Activated naive CD4-positive, alpha-beta T cell treated with anti-CD3 and anti-CD28 coated beads, Interleukin-2, amount 50 U/mL, for 72 hours (primary cell): ENCODE data around the gene SNX27. TPM values are rescaled to one million over a fixed set of nuclear protein-coding genes. Genes with fewer than 3 reads are reported as not detected.
"Not testable (repeated sequence)": the region's sequence is repeated elsewhere in the genome, so short reads cannot be mapped to it uniquely, and the experiment has no call there.

Experiments used
- ATAC-seq, 2 donors: fragments of 150-1000 bp; cut with Tn5 transposase; 2 replicates each; pipeline ENCODE4 v1.10.0; 2021; ENCODE audit warnings: mild to moderate bottlenecking in 2 of 2, moderate library complexity in 2 of 2
- DNase-seq, 2 donors: peaks; one replicate each; pipeline ENCODE4 v3.0.0; 2021 to 2022; ENCODE audit warnings: low spot score in 2 of 2
- H3K27ac Mint-ChIP-seq, 2 donors: one replicate each; pipeline ENCODE4 v1.8.0; 2022; ENCODE audit warnings: mild to moderate bottlenecking in 2 of 2, mixed read lengths in 2 of 2
- H3K36me3 Mint-ChIP-seq, 2 donors: one replicate each; pipeline ENCODE4 v1.8.0; 2022; ENCODE audit warnings: mixed read lengths in 2 of 2
- H3K9me3 Mint-ChIP-seq, 2 donors: one replicate each; pipeline ENCODE4 v1.8.0; 2022; ENCODE audit warnings: mixed read lengths in 2 of 2
- total RNA-seq, 2 donors: library from RNA; stranded (reverse); gene quantifications; one replicate each; pipeline ENCODE4 v1.2.3, GENCODE V29; 2022

SNX27 gene
- total RNA-seq, 2 donors from 2014 or later, result 24.3 to 34.4 TPM

DNA sequence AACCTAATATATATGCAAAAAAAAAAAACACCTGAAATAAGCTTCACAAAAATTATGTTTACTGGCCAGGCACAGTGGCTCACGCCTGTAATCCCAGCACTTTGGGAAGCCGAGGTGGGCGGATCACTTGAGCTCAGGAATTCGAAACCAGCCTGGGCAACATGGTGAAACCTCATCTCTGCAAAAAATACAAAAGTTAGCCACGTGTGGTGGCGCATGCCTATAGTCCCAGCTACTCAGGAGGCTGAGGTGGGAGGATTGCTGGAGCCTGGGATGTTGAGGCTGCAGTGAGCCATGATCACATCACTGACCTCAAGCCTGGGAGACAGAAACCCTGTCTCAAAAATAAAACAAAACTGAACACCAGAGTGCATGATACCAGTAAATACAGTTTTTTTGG, 7.1 kb downstream of the SNX27 start:
- H3K36me3 Mint-ChIP-seq, H3K9me3 Mint-ChIP-seq, H3K27ac Mint-ChIP-seq, DNase-seq: not testable (repeated sequence)
- peak in 1 of 2 donors; percentile 10 for ATAC-seq

DNA sequence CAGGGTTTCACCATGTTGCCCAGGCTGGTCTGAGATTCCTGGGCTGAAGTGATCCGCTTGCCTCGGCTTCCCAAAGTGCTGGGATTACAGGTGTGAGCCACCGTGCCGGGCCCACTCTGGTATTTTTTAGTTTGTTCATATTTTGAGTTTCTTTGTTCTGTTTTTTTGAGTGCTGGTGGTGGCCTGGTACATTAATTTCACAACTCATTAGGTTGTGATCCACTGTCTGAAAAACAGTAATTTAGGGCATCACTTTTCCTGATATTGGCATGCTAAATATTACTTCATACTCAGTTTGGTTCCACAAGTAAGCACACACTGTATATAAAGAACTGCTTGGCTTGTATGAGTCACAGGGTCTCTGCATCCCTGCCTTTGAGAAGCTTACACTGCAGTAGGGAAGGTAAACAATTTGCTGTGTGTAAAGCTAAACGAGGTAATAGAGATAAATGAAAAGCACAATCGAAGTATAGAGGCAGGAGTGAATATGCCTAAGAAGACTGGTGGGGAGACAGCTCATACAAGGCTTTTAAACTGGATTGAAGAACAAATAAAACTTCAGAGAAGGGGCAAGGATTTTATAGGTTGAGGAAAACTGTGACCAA, 7.7 kb downstream of the SNX27 start:
- no peak overlapping the region for H3K27ac Mint-ChIP-seq
- no peaks in the 10 kb centered on the region for H3K36me3 Mint-ChIP-seq
- DNase-seq (no peak), ATAC-seq (peak in 1 of 2 donors; percentile 74)
- H3K9me3 Mint-ChIP-seq, result no peaks in the 10 kb centered on the region

DNA sequence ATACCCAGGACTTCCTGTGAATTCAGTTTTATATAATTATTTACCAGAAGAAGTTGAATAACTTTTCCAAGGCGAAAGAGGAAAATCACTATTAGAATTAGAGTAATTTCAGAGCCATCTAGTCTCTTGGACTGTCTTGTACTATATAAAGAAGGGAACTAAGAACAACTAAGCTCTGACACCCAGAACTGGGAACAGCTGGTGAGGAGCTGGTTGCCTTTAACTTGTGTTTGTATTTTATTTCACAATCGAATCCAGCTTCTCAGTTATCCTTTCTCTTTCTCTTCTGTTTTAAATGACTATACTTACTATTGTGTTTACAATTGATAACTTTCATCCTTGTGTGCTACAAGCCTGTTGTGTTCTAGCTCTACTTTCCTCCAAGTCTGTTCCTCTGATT, 8.4 kb downstream of the SNX27 start:
- peak overlapping the region in 1 of 2 donors; percentile 74 for H3K27ac Mint-ChIP-seq
- no peak for ATAC-seq

DNA sequence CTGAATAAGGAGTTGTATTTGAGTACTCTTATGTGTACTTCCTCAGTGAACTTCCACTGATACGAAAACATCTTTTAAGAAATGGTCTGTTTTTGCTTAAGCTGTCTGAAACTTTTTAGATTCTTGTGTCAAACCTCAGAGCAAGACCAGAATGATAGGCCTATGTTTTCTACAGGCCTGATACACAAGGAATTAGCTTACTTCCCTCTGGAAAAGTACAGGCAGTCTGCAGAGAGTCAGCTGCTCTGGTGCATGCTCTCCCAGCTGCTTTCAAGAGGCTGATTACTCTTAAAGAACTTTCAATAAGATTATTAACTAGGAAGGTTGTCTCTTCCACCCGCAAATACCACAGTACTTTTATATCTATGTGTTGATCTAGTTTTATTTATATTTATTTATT, 9.5 kb downstream of the SNX27 start:
- ATAC-seq (no peak), DNase-seq (no peak)
- no peaks in the 10 kb centered on the region for H3K9me3 Mint-ChIP-seq
- H3K36me3 Mint-ChIP-seq, result no peaks in the 10 kb centered on the region
- no peak overlapping the region for H3K27ac Mint-ChIP-seq

More for the DNA sequence above, 8.4 kb downstream of the SNX27 start:
- Mint-ChIP-seq H3K9me3 (no peaks in the 10 kb centered on the region), H3K36me3 (no peaks in the 10 kb centered on the region)
- DNase-seq, result no peak

DNA sequence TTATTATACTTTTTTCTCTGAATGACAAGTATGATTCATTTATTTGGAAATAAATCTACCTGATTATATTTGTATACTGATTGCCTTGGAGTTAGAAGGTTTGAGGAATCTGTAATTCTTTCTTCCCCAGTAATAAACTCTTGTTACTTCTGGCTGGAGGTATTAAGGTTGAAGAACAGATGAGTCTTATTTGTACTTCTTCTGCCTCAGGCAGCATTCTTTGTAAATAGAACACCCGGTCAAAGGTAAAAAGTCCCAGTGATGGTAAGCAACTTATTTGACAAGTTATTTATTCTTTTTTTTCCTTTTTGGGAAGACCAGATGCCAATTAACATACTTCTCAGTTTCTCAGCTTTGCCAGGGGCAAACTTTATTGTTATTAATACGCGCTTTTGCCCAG, 12.9 kb downstream of the SNX27 start:
- DNase-seq, result no peak

DNA sequence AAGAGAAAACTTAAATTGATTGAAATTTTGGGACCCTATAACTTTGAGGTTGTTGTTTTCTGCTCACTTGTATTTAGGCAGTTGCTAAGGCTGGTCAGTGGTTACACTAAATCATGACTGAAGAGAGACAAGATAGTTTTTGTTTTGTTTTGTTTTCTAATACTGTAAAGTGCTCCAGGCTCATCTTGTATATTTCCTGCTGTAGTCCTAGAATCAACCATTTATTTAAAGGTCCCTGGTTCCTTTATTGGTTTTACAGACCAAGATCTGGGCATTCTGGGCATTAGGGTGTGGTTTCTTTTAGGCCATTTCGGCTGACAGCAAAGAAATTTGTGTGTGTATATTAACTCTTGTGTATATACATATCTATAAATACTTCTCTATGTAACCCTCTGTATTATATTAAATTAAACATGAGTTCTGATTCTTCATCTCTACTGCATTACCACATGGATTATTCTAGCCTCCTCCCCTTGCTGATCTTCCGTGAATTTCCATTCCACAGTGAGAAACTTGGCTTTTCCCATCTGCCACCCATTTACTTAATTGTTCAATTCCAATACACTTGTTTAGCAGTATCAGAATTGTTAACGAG, 15.0 kb downstream of the SNX27 start:
- Mint-ChIP-seq H3K9me3 (no peaks in the 10 kb centered on the region), H3K27ac (no peak overlapping the region), H3K36me3 (no peaks in the 10 kb centered on the region)
- DNase-seq (no peak), ATAC-seq (no peak)

More for the DNA sequence above, 12.9 kb downstream of the SNX27 start:
- Mint-ChIP-seq H3K36me3 (no peaks in the 10 kb centered on the region), H3K9me3 (no peaks in the 10 kb centered on the region), H3K27ac (no peak overlapping the region)
- no peak for ATAC-seq

DNA sequence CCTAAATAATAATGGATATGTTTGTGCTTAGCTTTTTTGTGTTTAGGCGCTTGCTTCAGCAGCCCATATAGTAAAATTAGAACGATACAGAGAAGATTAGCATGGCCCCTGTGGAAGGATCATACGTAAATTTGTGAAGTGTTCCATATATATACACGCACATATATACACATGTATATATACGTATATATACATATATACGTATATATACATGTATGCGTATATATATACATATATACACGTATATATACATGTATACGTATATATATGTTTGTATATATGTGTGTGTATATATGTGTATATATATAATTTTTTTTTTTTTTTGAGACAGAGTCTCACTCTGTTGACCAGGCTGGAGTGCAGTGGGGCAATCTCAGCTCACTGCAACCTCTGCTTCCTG, 17.4 kb downstream of the SNX27 start:
- no peak for DNase-seq
- no peak for ATAC-seq

DNA sequence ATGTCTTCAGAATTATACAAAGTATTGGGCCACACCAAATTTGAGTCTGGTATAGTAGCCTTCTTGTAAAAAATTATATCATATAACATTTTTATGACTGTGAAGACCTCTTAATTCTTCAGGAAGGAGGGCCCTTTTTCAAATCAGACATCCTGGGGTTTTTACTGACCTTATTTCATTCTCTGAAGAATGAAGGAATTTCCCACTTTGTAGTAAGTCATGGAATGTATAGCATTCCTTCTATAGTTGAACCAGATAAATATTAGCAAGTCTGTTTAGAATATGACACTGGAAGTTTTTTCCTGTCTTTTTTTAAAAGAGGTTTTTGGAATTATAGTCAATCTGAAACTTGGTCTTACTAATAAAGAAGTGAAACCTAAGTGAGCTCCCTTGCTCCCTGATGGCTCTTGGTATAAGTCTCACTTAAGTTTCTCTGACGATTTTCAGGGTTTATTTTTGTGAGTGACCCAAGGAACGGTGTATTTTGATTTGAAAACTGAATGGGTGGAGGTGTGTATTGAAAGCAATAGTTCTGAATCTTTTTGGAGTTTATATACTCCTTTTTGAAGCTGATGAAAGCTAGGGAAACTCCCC, 23.7 kb downstream of the SNX27 start:
- no peak for DNase-seq
- peaks cover 0 to 3% of the 10 kb centered on the region in 2 donors for H3K36me3 Mint-ChIP-seq
- no peak for ATAC-seq
- no peak overlapping the region for H3K27ac Mint-ChIP-seq
- no peaks in the 10 kb centered on the region for H3K9me3 Mint-ChIP-seq

More for the DNA sequence above, 17.4 kb downstream of the SNX27 start:
- no peak overlapping the region for H3K27ac Mint-ChIP-seq
- no peaks in the 10 kb centered on the region for H3K9me3 Mint-ChIP-seq
- H3K36me3 Mint-ChIP-seq, result no peaks in the 10 kb centered on the region

DNA sequence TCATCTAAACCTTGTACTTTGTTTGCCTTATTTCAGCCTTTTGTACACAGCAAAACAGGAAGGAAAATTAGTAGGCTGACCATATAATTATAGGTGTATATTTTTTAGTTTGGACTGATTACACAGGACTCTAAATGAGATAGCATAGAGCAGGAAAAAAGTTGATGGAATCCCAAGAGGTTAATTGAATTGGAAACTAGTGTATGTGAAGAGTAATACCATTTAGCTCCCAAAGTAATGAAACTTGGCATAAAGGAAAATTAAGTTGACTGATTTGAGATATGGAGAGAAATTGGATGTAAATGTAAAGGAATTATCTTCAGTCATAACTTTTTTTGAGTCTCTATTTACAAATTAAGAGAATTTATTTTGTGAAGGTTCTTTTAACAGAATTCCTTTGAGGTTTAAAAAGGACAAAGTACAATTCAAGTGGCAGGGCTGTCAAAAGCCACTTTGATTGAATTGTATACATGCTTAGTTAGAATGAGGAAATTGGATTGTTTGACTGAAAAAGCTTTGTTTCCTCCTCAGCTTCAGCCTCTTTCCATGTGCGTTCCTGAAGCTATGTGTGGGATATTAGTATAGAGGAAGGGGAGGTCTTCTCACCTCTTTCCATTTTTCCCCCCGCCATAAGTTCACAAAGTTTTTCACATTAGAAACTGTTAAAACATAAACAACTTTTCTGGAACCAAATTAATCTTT, 26.4 kb downstream of the SNX27 start:
- Mint-ChIP-seq H3K36me3 (peaks cover 0 to 8% of the 10 kb centered on the region in 2 donors), H3K27ac (no peak overlapping the region), H3K9me3 (no peaks in the 10 kb centered on the region)
- ATAC-seq (no peak), DNase-seq (no peak)

DNA sequence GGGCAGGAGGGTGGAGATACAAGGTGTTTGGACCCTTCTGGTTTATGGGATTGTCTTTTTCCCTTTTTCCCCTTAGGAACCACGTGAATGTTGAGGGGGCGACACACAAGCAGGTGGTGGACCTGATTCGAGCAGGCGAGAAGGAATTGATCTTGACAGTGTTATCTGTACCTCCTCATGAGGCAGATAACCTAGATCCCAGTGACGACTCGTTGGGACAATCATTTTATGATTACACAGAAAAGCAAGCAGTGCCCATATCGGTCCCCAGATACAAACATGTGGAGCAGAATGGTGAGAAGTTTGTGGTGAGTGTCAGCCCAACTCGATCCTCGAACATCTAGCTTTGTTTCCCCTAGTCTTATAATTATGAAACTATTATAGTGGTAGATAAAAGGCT, 27.0 kb downstream of the SNX27 start:
- ATAC-seq, result no peak
- DNase-seq, result no peak
- peaks cover 0 to 8% of the 10 kb centered on the region in 2 donors for H3K36me3 Mint-ChIP-seq
- no peaks in the 10 kb centered on the region for H3K9me3 Mint-ChIP-seq
- no peak overlapping the region for H3K27ac Mint-ChIP-seq

DNA sequence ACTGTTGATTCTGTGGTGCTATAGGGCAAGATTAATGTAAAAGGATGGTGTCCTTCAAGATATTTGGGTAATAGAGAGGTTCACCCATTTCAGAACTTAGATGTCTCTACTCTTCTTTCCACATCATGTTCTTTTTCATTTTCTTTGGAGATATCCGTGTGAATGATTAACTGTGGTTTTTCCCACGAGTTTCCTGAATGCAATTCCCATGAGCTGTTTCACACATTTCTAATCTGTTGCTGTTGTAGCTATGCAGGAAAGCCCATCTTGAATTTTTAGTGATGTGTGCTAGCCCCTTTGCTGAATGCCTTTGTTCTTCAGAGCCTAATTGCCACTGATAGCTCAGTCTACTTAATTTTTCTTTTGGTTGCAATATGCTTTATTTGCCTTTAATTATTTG, 27.6 kb downstream of the SNX27 start:
- Mint-ChIP-seq H3K36me3 (peaks cover 0 to 8% of the 10 kb centered on the region in 2 donors), H3K27ac (no peak overlapping the region), H3K9me3 (no peaks in the 10 kb centered on the region)
- no peak for DNase-seq
- ATAC-seq, result no peak

DNA sequence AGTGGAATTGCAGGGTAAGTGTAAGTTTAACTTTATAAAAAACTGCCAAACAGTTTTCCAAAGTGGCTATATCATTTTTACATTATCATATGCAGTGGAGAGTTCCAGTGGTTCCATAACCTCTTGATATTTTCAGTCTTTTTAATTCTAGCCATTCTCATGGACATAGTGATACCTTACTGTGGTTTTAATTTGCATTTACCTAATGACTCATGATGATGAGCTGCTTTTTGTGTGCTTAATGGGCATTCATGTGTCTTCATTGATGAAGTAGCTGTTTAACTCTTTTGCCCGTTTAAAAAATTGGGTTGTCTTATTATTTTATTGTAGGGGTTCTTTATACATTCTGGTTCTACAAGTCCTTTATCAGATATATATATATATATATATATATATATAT, 29.4 kb downstream of the SNX27 start:
- Mint-ChIP-seq H3K9me3 (no peaks in the 10 kb centered on the region), H3K27ac (no peak overlapping the region), H3K36me3 (peaks cover 6 to 8% of the 10 kb centered on the region in 2 donors)
- DNase-seq (no peak), ATAC-seq (peak in 1 of 2 donors; percentile 61)

DNA sequence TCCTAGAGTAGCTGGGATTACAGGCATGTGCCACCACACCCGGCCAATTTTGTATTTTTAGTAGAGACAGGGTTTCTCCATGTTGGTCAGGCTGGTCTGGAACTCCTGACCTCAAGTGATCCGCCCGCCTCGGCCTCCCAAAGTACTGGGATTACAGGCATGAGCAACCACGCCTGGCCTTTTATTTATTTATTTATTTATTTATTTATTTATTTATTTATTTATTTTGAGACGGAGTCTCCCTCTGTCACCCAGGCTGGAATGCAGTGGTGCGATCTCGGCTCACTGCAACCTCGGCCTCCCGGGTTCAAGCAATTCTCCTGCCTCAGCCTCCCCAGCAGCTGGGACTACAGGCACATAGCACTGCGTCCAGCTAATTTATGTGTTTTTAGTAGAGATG, 31.2 kb downstream of the SNX27 start:
- ATAC-seq, H3K27ac Mint-ChIP-seq, DNase-seq, H3K9me3 Mint-ChIP-seq: not testable (repeated sequence)
- H3K36me3 Mint-ChIP-seq, result peaks cover 6 to 14% of the 10 kb centered on the region in 2 donors

DNA sequence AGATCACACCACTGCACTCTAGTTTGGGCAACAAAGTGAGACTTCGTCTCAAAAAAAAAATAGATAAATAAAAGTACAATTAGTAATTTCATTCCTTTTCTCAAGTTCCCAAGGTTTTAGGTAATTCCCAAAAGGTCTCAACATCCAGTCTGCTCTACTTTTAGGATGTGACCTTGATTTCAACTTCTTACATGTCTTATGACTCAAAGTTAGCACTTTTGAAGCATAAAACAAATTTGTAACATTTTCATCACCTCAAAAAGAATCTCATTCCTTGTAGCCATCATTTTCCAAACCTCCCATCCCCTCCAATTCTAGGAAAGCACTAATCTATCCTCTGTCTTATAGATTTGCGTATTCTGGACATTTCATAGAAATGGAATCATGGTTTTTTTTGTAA, 32.2 kb downstream of the SNX27 start:
- Mint-ChIP-seq H3K36me3 (peaks cover 6 to 14% of the 10 kb centered on the region in 2 donors), H3K27ac (no peak overlapping the region), H3K9me3 (peaks cover 0 to 3% of the 10 kb centered on the region in 2 donors)
- no peak for DNase-seq
- no peak for ATAC-seq

DNA sequence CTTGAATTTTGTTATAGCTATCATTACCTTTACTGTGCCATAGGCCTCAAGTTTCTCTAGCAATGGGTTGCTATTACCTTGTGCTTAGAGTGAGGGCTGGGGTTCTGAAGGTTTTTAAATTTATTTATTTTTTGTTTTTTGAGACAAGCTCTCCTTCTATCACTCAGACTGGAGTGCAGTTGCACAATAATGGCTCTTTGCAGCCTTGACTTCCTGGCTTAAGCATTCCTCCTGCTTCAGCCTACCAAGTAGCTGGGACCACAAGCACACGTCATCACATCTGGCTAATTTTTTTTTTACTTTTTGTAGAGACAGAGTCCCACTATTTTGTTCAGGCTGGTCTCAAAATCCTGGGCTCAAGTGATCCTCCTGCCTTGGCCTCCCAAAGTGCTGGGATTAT, 41.5 kb downstream of the SNX27 start:
- H3K27ac Mint-ChIP-seq, result peak overlapping the region in 1 of 2 donors; percentile 49
- H3K9me3 Mint-ChIP-seq, result no peaks in the 10 kb centered on the region
- ATAC-seq (no peak), DNase-seq (no peak)
- peaks cover 0 to 12% of the 10 kb centered on the region in 2 donors for H3K36me3 Mint-ChIP-seq

DNA sequence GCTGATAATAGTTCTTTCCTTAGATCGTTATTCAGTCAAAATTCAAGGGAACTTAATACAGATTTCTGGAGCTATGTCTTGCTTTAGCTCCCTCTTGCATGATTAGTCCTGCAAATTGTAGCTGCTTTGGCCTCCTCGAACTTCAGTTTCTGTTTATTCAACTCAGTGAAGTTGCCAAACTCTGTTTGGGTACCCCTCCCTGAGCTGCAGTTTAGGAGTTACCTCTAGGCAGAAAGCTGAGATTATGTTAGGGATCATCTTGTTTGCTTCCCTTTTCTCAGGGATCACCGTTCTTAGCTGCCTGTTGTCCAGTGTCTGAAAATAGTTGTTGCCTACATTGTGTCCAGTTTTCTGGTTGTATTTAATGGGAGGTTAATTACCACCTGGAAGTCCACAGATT, 43.5 kb downstream of the SNX27 start:
- no peak for ATAC-seq
- Mint-ChIP-seq H3K9me3 (no peaks in the 10 kb centered on the region), H3K27ac (peak overlapping the region in 1 of 2 donors; percentile 55), H3K36me3 (peaks cover 0 to 12% of the 10 kb centered on the region in 2 donors)
- DNase-seq, result no peak

DNA sequence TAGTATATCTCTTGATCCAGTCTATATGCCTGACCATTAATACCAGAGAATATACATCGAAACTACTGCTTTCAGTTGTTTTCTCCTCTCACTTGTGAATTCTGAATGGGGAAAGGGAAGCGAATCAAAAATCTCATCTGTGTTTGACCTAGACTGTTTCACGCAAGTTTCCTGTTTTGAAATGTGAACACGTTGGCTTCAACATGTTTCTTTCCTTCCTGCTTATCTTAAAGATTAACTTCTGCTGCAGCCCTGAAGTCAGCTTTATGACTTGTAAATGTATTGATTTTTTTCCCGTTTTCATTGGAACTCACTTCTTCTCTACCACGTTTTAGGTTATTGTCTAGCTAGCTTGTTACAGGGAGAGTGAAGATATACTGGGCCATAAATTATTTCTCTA, 49.9 kb downstream of the SNX27 start:
- no peak for DNase-seq
- H3K36me3 Mint-ChIP-seq, result peaks cover 0 to 4% of the 10 kb centered on the region in 2 donors
- no peaks in the 10 kb centered on the region for H3K9me3 Mint-ChIP-seq
- no peak overlapping the region for H3K27ac Mint-ChIP-seq
- no peak for ATAC-seq
